NK-92 (cell line): ENCODE data around the gene KLHL7.
"Not testable (repeated sequence)": the region's sequence is repeated elsewhere in the genome, so short reads cannot be mapped to it uniquely, and the experiment has no call there.

Experiments
- DNase-seq: peaks from one replicate; lab custom pipeline; 2025; ENCODE audit not compliant: unreplicated experiment; lab: John Stamatoyannopoulos, UW

KLHL7 gene

GRCh38 chr7:23213755-23214154, 108.2 kb downstream of the KLHL7 start:
- no peak for DNase-seq

GRCh38 chr7:23214423-23214822, 108.8 kb downstream of the KLHL7 start:
- no peak for DNase-seq

- no peak for DNase-seq
Measured at GRCh38 chr7:23214938-23215337, 109.4 kb downstream of the KLHL7 start.

- no peak for DNase-seq
Measured at GRCh38 chr7:23216021-23216420, 110.4 kb downstream of the KLHL7 start.

GRCh38 chr7:23218196-23218595, 112.6 kb downstream of the KLHL7 start:
- no peak for DNase-seq

- no peak for DNase-seq
Measured at GRCh38 chr7:23220690-23221305, 115.2 kb downstream of the KLHL7 start.

GRCh38 chr7:23222439-23223030, 117.0 kb downstream of the KLHL7 start:
- DNase-seq, result no peak

- DNase-seq, result not testable (repeated sequence)
Measured at GRCh38 chr7:23224364-23224763, 118.8 kb downstream of the KLHL7 start.

- DNase-seq, result no peak
Measured at GRCh38 chr7:23226844-23227450, 121.4 kb downstream of the KLHL7 start.
